Measurements from ENCODE around the gene TPST1.
"Not testable (repeated sequence)": the region's sequence is repeated elsewhere in the genome, so short reads cannot be mapped to it uniquely, and the experiment has no call there.

Gene TPST1

GRCh38 chr7:66296557-66296956 is 91.4 kb downstream of the TPST1 start:
- no peak for DNase-seq

GRCh38 chr7:66297579-66297978 is 92.4 kb downstream of the TPST1 start:
- DNase-seq = no peak

- DNase-seq = no peak
Observed at GRCh38 chr7:66301249-66301648, 96.1 kb downstream of the TPST1 start.

GRCh38 chr7:66301737-66302136 is 96.6 kb downstream of the TPST1 start:
- DNase-seq = no peak

- DNase-seq = no peak
Observed at GRCh38 chr7:66303454-66304155, 98.5 kb downstream of the TPST1 start.

GRCh38 chr7:66304536-66304935 is 99.4 kb downstream of the TPST1 start:
- DNase-seq = no peak

GRCh38 chr7:66306243-66306642 is 101.1 kb downstream of the TPST1 start:
- no peak for DNase-seq

GRCh38 chr7:66307591-66308215 is 102.6 kb downstream of the TPST1 start:
- no peak for DNase-seq

GRCh38 chr7:66308411-66308810 is 103.3 kb downstream of the TPST1 start:
- DNase-seq = no peak

GRCh38 chr7:66310620-66311019 is 105.5 kb downstream of the TPST1 start:
- DNase-seq = no peak

- no peak for DNase-seq
Observed at GRCh38 chr7:66313886-66314568, 108.9 kb downstream of the TPST1 start.

- no peak for DNase-seq
Observed at GRCh38 chr7:66315192-66315591, 110.1 kb downstream of the TPST1 start.

- no peak for DNase-seq
Observed at GRCh38 chr7:66319407-66319979, 114.4 kb downstream of the TPST1 start.

GRCh38 chr7:66321283-66321682 is 116.1 kb downstream of the TPST1 start:
- DNase-seq = no peak

GRCh38 chr7:66323114-66323796 is 118.1 kb downstream of the TPST1 start:
- no peak for DNase-seq

GRCh38 chr7:66324985-66325384 is 119.9 kb downstream of the TPST1 start:
- not testable (repeated sequence) for DNase-seq

GRCh38 chr7:66326501-66327215 is 121.5 kb downstream of the TPST1 start:
- no peak for DNase-seq

- DNase-seq = no peak
Observed at GRCh38 chr7:66330961-66331360, 125.8 kb downstream of the TPST1 start.

GRCh38 chr7:66331883-66332282 is 126.7 kb downstream of the TPST1 start:
- DNase-seq = no peak

GRCh38 chr7:66333443-66333842 is 128.3 kb downstream of the TPST1 start:
- DNase-seq = no peak

- DNase-seq = no peak
Observed at GRCh38 chr7:66335318-66335717, 130.2 kb downstream of the TPST1 start.

- DNase-seq = no peak
Observed at GRCh38 chr7:66336760-66337159, 131.6 kb downstream of the TPST1 start.

- DNase-seq = no peak
Observed at GRCh38 chr7:66339141-66339540, 134.0 kb downstream of the TPST1 start.

Measured in activated CD4-positive, alpha-beta T cell treated with anti-CD3 and anti-CD28 coated beads for 1 hour (primary cell).